HG02759 (cell line): ENCODE measurements around the gene IFNL3.
"Not testable (repeated sequence)": the region's sequence is repeated elsewhere in the genome, so short reads cannot be mapped to it uniquely, and the experiment has no call there.

Experiments
- ATAC-seq: cut with Tn5 transposase; IDR thresholded peaks from one replicate; pipeline ENCODE4 v1.9.1; 2021; ENCODE audit warnings: mild to moderate bottlenecking, moderate library complexity; ENCODE audit not compliant: unreplicated experiment

Gene IFNL3

DNA sequence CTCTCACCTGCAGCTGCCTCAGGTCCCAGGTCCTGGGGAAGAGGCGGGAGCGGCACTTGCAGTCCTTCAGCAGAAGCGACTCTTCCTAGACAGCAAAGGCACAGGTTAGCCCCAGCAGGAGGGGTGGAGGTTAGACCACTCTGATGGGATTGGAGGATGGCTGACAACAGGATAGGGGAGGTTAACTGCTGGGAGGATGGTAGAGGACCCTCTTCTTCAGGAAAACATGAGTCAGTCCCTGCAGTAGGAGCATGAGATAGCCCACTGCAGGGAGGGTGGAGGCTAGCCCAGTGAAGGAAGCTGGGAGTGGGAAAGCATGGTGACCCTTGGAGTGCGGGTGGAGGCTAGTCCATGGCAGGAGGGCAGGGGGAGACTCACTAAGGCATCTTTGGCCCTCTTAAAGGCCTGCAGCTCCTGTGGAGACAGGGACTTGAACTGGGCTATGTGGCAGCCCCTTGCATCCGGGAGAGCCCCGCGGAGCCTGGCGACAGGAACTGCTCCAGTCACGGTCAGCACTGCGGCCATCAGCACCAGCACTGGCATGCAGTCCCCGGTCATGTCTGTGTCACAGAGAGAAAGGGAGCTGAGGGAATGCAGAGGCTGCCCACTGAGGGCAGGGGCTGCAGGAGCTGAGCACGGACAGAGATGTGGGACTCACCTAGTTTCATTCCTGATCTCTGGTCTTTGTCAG is at the start of gene IFNL3:
Gene IFNL3, minus strand, starts transcription at position 597 of the 691 bp plus-strand sequence. Its CDS starts 39 bp downstream, at position 558.
- not testable (repeated sequence) for ATAC-seq

DNA sequence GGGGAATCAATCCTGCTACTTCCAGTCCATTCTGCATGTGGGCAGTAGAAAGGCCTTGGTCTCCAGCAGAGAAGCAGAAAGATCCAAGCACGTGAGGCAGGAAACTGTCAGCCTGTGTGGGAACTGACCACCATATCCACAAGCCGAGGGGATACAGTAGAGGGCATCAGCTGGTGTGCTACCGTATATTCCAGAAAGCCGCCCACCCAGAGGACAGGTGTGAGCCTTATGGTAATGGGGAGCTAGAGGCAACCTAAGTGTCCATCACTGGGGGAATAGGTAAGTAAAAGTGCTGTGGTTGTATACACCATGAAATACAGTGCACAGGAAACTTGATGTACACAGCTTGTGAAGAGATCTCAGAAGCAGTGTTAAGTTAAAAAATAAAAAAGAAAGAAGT is 48.6 kb upstream of the IFNL3 start:
- ATAC-seq, result no peak

GRCh38 chr19:39284032-39284431 is 39.2 kb upstream of the IFNL3 start:
- ATAC-seq, result no peak

DNA sequence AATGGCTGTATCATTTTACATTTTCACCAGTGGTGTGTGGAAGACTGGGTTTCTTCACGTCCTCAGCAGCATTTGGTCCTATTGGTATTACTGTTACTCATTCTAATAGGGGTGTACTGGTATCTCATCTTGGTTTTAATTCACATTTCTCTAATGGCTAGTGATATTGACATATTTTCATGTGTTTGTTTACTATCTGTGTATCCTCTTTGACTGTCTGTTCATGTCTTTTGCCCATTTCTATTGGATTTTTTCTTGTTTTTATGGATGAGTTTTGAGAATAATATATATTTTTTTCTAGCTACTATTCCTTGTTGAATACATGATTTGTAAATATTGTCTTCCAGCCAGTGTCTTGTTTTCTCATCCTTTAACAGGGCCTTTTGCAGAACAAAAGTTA is 37.2 kb upstream of the IFNL3 start:
- no peak for ATAC-seq

- no peak for ATAC-seq
Measured at GRCh38 chr19:39277598-39277997, 32.8 kb upstream of the IFNL3 start.

GRCh38 chr19:39276740-39277139 is 31.9 kb upstream of the IFNL3 start:
- no peak for ATAC-seq

DNA sequence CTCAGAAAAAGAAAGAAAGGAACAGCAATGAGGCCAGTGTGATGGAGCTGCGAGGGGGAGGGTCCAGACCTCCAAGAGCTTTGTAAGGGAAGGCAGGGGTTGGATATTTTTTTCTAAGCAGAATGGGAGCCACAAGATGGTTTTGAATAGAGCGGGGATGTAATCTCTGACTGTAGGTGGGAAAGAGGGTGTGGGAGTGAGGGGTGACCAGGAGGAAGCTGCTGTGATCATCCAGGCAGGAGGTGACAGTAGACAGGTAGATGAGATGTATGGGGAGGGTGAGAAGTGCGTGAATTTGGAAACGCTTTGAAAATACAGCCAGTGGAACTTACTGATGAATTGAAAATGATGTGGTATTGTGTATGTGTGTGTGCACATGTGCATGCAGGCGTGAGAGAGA is 30.8 kb upstream of the IFNL3 start:
- ATAC-seq, result no peak

GRCh38 chr19:39273859-39274258 is 29.1 kb upstream of the IFNL3 start:
- not testable (repeated sequence) for ATAC-seq

DNA sequence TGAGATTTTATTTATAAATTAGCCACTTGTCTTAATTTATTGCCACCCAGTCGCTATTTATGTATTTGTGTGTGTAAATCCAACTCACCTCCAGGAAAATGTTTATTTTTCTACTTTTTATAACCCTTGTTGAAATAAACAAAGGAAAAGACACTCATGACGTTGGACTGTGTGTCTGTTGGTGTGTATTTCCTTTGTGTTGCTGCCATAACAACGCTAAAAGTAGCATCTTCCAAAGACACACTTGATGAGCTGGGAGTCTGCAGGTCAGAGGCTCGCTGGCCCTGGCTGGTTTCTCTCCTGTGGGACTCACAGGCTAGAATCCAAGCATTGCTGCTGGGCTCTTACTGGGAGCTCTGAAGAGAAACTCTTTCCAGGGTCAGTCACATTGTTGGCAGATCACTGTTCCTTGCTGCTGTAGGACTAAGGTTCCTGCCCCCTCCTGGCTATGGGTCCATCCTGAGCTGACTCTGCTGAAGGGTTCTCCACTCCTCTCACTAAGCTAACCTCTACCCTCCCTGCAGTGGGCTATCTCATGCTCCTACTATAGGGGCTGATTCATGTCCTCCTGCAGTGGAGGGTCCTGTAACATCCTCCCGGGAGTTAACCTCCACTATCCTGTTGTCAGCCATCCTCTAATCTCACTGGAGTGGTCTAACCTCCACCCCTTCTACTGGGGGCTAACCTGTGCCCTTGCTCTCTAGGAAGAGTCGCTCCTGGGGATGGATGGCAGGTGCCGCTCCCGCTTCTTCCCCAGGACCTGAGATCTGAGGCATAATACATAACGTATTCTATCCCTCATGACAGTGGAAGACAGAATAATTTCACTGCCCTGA is 25.4 kb upstream of the IFNL3 start:
- no peak for ATAC-seq

- not testable (repeated sequence) for ATAC-seq
Measured at GRCh38 chr19:39269369-39269768, 24.6 kb upstream of the IFNL3 start.

GRCh38 chr19:39268531-39269223 is 23.9 kb upstream of the IFNL3 start:
- ATAC-seq, result not testable (repeated sequence)

- ATAC-seq, result not testable (repeated sequence)
Measured at GRCh38 chr19:39268085-39268484, 23.3 kb upstream of the IFNL3 start, which contains the start of gene IFNL2. IFNL2 (plus strand) TSS chr19:39268396; CDS start chr19:39268569, 173 bp downstream.

GRCh38 chr19:39265321-39265916 is 20.6 kb upstream of the IFNL3 start:
- no peak for ATAC-seq

GRCh38 chr19:39264306-39265290 is 19.8 kb upstream of the IFNL3 start:
- no peak for ATAC-seq

DNA sequence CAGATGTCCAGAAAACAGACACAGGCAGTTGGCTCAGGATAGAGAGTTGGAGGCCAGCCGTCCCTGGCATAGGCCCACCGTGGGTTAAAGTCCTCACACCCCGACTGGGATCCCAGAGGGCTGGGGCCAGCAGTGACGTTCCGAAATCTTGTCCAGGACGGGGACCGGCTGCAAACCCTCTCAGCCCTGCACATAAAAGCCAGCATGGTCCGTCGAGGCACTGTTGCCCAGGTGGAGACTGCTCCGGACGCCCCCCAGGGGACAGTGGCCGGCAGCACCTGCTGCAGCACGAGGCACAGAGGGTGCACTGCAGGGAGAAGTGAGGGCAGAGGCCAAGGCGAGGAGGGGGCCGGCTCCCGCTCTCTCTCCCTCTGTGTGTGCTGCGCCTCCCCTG is 19.1 kb upstream of the IFNL3 start:
- no peak for ATAC-seq

GRCh38 chr19:39262496-39262895 is 17.7 kb upstream of the IFNL3 start:
- no peak for ATAC-seq

DNA sequence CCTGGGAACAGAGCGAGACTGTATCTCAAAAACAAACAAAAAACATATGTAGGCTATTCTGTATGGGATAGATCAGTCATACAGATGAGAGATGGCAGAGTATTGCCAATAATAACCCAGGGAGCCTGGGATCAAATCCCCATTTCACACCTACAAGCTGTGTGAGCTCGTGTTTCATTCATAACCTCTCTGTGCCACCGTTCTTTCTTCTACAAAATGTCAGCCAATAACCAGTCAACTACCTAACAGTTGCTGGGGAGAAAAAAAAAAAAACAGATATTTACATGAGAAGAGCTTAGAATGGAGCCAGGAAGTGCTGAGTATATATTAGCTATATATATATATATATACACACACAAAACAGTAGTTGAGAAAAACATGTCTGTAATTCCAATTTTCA is 16.9 kb upstream of the IFNL3 start:
- no peak for ATAC-seq

- ATAC-seq, result no peak
Measured at GRCh38 chr19:39257227-39257626, 12.4 kb upstream of the IFNL3 start.

- ATAC-seq, result no peak
Measured at GRCh38 chr19:39254531-39255345, 9.9 kb upstream of the IFNL3 start.
